OCI-LY1 (cell line): Measurements from ENCODE around the gene PIK3R4.

Source experiments
- CTCF ChIP-seq: fragments of 200-600 bp; sonication (generic), shearing (Covaris generic); IDR thresholded peaks from 2 replicates; pipeline ENCODE4 v1.5.1; 2017; ENCODE audit warnings: mild to moderate bottlenecking, antibody characterized with exemption, low read length, moderate library complexity, mixed read lengths
- EZH2 ChIP-seq: fragments of 200-600 bp; sonication (generic), shearing (Covaris generic); IDR thresholded peaks from 2 replicates; pipeline ENCODE4 v1.8.0; 2017; ENCODE audit warnings: borderline replicate concordance, mixed run types, mild to moderate bottlenecking, antibody characterized with exemption, low read length, moderate library complexity, mixed read lengths

GRCh38 chr3:130663092-130663491, 83.5 kb downstream of the PIK3R4 start:
- TF ChIP-seq CTCF (no peak), EZH2 (no peak)
